ENCODE measurements around the gene OLFM4. TPM values are rescaled to one million over a fixed set of nuclear protein-coding genes. Genes with fewer than 3 reads are reported as not detected.

The OLFM4 gene
- total and polyA plus RNA-seq, 2 of the 8 experiments (the other 6 are each of a cell fraction or from before 2014, with no cell fraction given), result not detected

- Histone ChIP-seq H3K56ac (replicated peaks; ENCODE audit: insufficient read length, low read depth, low read length) (no peak overlapping the region), H3K9me3 (ENCODE audit: insufficient read depth in 2 of 2, low read depth in 1 of 2, low read length in 1 of 2) (no peaks in the 10 kb centered on the region), H4K8ac (ENCODE audit: extremely low read depth, insufficient read depth, low read length) (no peak overlapping the region), H2AFZ (ENCODE audit: low read length) (no peak overlapping the region), H2BK15ac (ENCODE audit: low read length) (no peak overlapping the region), H3K4me3 (ENCODE audit: extremely low read depth in 1 of 4, insufficient read depth in 2 of 4, low read depth in 3 of 4, low read length in 4 of 4) (no peak overlapping the region), H2BK20ac (ENCODE audit: low read length) (no peak overlapping the region), H2BK120ac (replicated peaks; ENCODE audit: low read depth, low read length) (no peak overlapping the region), H3K23ac (ENCODE audit: insufficient read length) (no peak overlapping the region), H3K79me2 (ENCODE audit: control insufficient read depth in 1 of 2, insufficient read depth in 2 of 2, low read length in 2 of 2) (no peaks in the 10 kb centered on the region), H4K91ac (replicated peaks; ENCODE audit: insufficient read length, low read length) (no peak overlapping the region), H3K4me2 (ENCODE audit: insufficient read depth in 1 of 2, low read depth in 2 of 2, low read length in 2 of 2) (no peak overlapping the region), H2AK5ac (ENCODE audit: low read depth, low read length) (no peak overlapping the region), H3K36me3 (ENCODE audit: control insufficient read depth in 2 of 4, insufficient read depth in 4 of 4, low read length in 3 of 4) (no peaks in the 10 kb centered on the region), H3K27ac (ENCODE audit: low read depth, low read length) (no peak overlapping the region), H2BK12ac (ENCODE audit: low read depth, low read length) (no peak overlapping the region), H3K14ac (ENCODE audit: insufficient read length) (no peak overlapping the region), H2BK5ac (ENCODE audit: low read depth, low read length) (no peak overlapping the region), H3K4ac (replicated peaks; ENCODE audit: insufficient read length, low read depth, low read length) (no peak overlapping the region), H3K23me2 (ENCODE audit: low read depth, low read length) (no peaks in the 10 kb centered on the region), H4K20me1 (replicated peaks in 1 of 2; ENCODE audit: control insufficient read depth in 1 of 2, insufficient read depth in 2 of 2, low read length in 2 of 2) (no peaks in the 10 kb centered on the region), H3K9ac (replicated peaks in 1 of 4; ENCODE audit: extremely low read depth in 1 of 4, low read depth in 3 of 4, low read length in 3 of 4) (no peak overlapping the region), H4K5ac (ENCODE audit: insufficient read length, low read depth, low read length) (no peak overlapping the region), H3K18ac (ENCODE audit: extremely low read depth, low read length) (no peak overlapping the region), H3K79me1 (ENCODE audit: low read depth, low read length) (no peaks in the 10 kb centered on the region), H3K27me3 (replicated peaks in 1 of 4; ENCODE audit: control insufficient read depth in 3 of 4, extremely low read depth in 1 of 4, insufficient read depth in 3 of 4, low read length in 3 of 4) (no peaks in the 10 kb centered on the region), H3K4me1 (replicated peaks in 1 of 4; ENCODE audit: control insufficient read depth in 3 of 4, insufficient read depth in 4 of 4, low read length in 3 of 4) (peaks cover 0 to 3% (median 0%) of the 10 kb centered on the region in 4 experiments; a peak in 1 of 7 replicates)
- 91% methylated on average over 4 of the region's 4 CpGs; no CpG with 5 or more reads in 1 of the 2 experiments for WGBS, 2 experiments (ENCODE audit: extremely low coverage in 1 of 2, insufficient coverage in 1 of 2, insufficient read length in 1 of 2, insufficient replicate concordance in 2 of 2, low coverage in 1 of 2, low lambda C conversion rate in 2 of 2, missing lambda C conversion rate in 1 of 2)
- DNase-seq (ENCODE audit: low read depth in 1 of 2, low spot score in 2 of 2), result no peak
- CTCF ChIA-PET (ENCODE audit: partially characterized antibody), result interaction anchor here (1.0 to 1.8 kb wide), 6 partner anchors 9 to 146 kb away, joined by 3 to 4 read pairs (median 4); no protein-coding TSS in a partner anchor
- no peak for FAIRE-seq
- no peak for TF ChIP-seq EP300 (IDR thresholded peaks at IDR 0.05; ENCODE audit: borderline replicate concordance in 1 of 2, low read depth in 2 of 2, low read length in 2 of 2)
- no peak for TF ChIP-seq TBP (IDR thresholded peaks at IDR 0.05; ENCODE audit: low read depth, low read length)
- no peak for TF ChIP-seq JUN (IDR thresholded peaks at IDR 0.05; ENCODE audit: low read depth, low read length)
- TF ChIP-seq RXRA (IDR thresholded peaks at IDR 0.05; ENCODE audit: insufficient read depth, low read depth, low read length), result no peak
- no peak for TF ChIP-seq RNF2 (IDR thresholded peaks at IDR 0.05; ENCODE audit: borderline replicate concordance, low read depth, low read length, missing control alignments, poor library complexity, severe bottlenecking)
- no peak for TF ChIP-seq RFX5 (IDR thresholded peaks at IDR 0.05; ENCODE audit: borderline replicate concordance, low read depth, low read length)
- TF ChIP-seq CHD1 (IDR thresholded peaks at IDR 0.05; ENCODE audit: low read depth, low read length), result no peak
- TF ChIP-seq SIN3A (conservative IDR thresholded peaks at IDR 0.05 in 1 of 2, IDR thresholded peaks at IDR 0.05 in 1 of 2; ENCODE audit: low read depth in 1 of 2, low read length in 2 of 2), result no peak
- TF ChIP-seq TAF1 (IDR thresholded peaks at IDR 0.05; ENCODE audit: low read depth, low read length), result no peak
- TF ChIP-seq BACH1 (IDR thresholded peaks at IDR 0.05; ENCODE audit: low read length), result no peak
- TF ChIP-seq E2F6 (IDR thresholded peaks at IDR 0.05), result no peak
- POLR2A ChIA-PET (ENCODE audit: partially characterized antibody), result no interaction called here
Measured at GRCh38 chr13:53042877-53043276, 14.3 kb downstream of the OLFM4 start.
